IMR-90 (cell line): ENCODE measurements around the gene TELO2. TPM values are rescaled to one million over a fixed set of nuclear protein-coding genes. Genes with fewer than 3 reads are reported as not detected.

ENCODE experiments used
- ATAC-seq: fragments of 200-7000 bp; cut with Tn5 transposase; 2 replicates; pipeline ENCODE4 v1.9.1; 2020; ENCODE audit warnings: low read depth, mild to moderate bottlenecking, moderate library complexity
- BruUV-seq: library from RNA; stranded (reverse); fragments of 400-500 nt; replicated peaks from 2 replicates; lab custom pipeline; 2021; lab: Mats Ljungman, UMichigan
- CTCF ChIA-PET: fragments of 300-600 bp; formaldehyde crosslinking; extraction: SDS; loops from one replicate; lab custom pipeline; 2021; ENCODE audit warnings: antibody characterized with exemption; lab: Yijun Ruan, JAX
- POLR2A ChIA-PET: fragments of 300-600 bp; sonication (Branson Sonifier 250); formaldehyde crosslinking; loops from one replicate; lab custom pipeline; 2022; ENCODE audit warnings: antibody characterized with exemption; ENCODE audit not compliant: unreplicated experiment; lab: Charles Lee
- DNase-seq: peaks from one replicate; pipeline ENCODE4 v3.0.0; 2013
- H2AFZ ChIP-seq: replicated peaks from 2 replicates; pipeline ENCODE3; 2013; ENCODE audit warnings: low read length, mild to moderate bottlenecking; ENCODE audit not compliant: poor library complexity
- H2AK5ac ChIP-seq: 2 replicates; pipeline ENCODE4 v1.6.1; 2013; ENCODE audit warnings: low read depth, low read length, inconsistent platforms
- H2AK9ac ChIP-seq: replicated peaks from 2 replicates; pipeline ENCODE3; 2013; ENCODE audit warnings: mild to moderate bottlenecking, low read depth, low read length, moderate library complexity; ENCODE audit not compliant: poor library complexity
- H2BK120ac ChIP-seq: 2 replicates; pipeline ENCODE4 v1.6.1; 2013; ENCODE audit warnings: low read depth, low read length, inconsistent platforms
- H2BK15ac ChIP-seq: 3 replicates; pipeline ENCODE4 v1.6.1; 2013; ENCODE audit warnings: low read depth, low read length, inconsistent platforms
- H2BK20ac ChIP-seq: 2 replicates; pipeline ENCODE4 v1.6.1; 2013; ENCODE audit warnings: low read depth, mild to moderate bottlenecking, inconsistent platforms, low read length, moderate library complexity
- H2BK5ac ChIP-seq: 2 replicates; pipeline ENCODE4 v1.6.1; 2013; ENCODE audit warnings: mild to moderate bottlenecking, low read depth, low read length, inconsistent platforms; ENCODE audit not compliant: poor library complexity, severe bottlenecking
- H3K14ac ChIP-seq: replicated peaks from 2 replicates; pipeline ENCODE4 v1.6.1; 2013; ENCODE audit warnings: low read depth, low read length, inconsistent platforms
- H3K18ac ChIP-seq: 2 replicates; pipeline ENCODE4 v1.6.1; 2013; ENCODE audit warnings: low read depth, low read length, control low read depth
- H3K23ac ChIP-seq: 2 replicates; pipeline ENCODE4 v1.6.1; 2013; ENCODE audit warnings: low read depth, low read length, inconsistent platforms
- H3K27ac ChIP-seq: 2 replicates; pipeline ENCODE4 v1.5.1; 2013; ENCODE audit warnings: mild to moderate bottlenecking, control low read depth, low read length; ENCODE audit not compliant: insufficient read depth
- H3K27me3 ChIP-seq: 2 replicates; pipeline ENCODE4 v1.6.1; 2013; ENCODE audit warnings: low read length; ENCODE audit not compliant: control insufficient read depth, insufficient read depth
- H3K36me3 ChIP-seq: 2 replicates; pipeline ENCODE4 v1.6.1; 2013; ENCODE audit warnings: low read length, mixed read lengths; ENCODE audit not compliant: control insufficient read depth, insufficient read depth
- H3K4ac ChIP-seq: 2 replicates; pipeline ENCODE4 v1.6.1; 2013; ENCODE audit warnings: low read depth, low read length, inconsistent platforms
- H3K4me1 ChIP-seq: 2 replicates; pipeline ENCODE4 v1.6.1; 2013; ENCODE audit warnings: low read length, mixed read lengths; ENCODE audit not compliant: control insufficient read depth, insufficient read depth
- H3K4me2 ChIP-seq: 2 replicates; pipeline ENCODE4 v1.6.1; 2013; ENCODE audit warnings: low read depth, mild to moderate bottlenecking, control low read depth, low read length, moderate library complexity
- H3K4me3 ChIP-seq: 2 replicates; pipeline ENCODE4 v1.5.1; 2013; ENCODE audit warnings: low read depth, mild to moderate bottlenecking, control low read depth, low read length, moderate library complexity; ENCODE audit not compliant: insufficient read depth
- H3K56ac ChIP-seq: 2 replicates; pipeline ENCODE4 v1.6.1; 2013; ENCODE audit warnings: low read length, inconsistent platforms; ENCODE audit not compliant: insufficient read depth; ENCODE audit errors: extremely low read depth
- H3K79me1 ChIP-seq, 2 experiments: 2 replicates each; pipeline ENCODE4 v1.6.1; 2013; ENCODE audit warnings: low read length in 2 of 2, inconsistent platforms in 1 of 2, low read depth in 1 of 2
- H3K9ac ChIP-seq: 2 replicates; pipeline ENCODE4 v1.6.1; 2013; ENCODE audit warnings: low read depth, low read length, control low read depth
- H3K9me1 ChIP-seq: 2 replicates; pipeline ENCODE4 v1.6.1; 2013; ENCODE audit warnings: low read length, inconsistent platforms; ENCODE audit not compliant: insufficient read depth
- H3K9me3 ChIP-seq: 2 replicates; pipeline ENCODE4 v1.6.1; 2013; ENCODE audit warnings: low read length; ENCODE audit not compliant: control insufficient read depth, insufficient read depth
- H4K20me1 ChIP-seq: 2 replicates; pipeline ENCODE4 v1.6.1; 2013; ENCODE audit warnings: low read length, inconsistent platforms; ENCODE audit not compliant: insufficient read depth
- H4K5ac ChIP-seq: 2 replicates; pipeline ENCODE4 v1.6.1; 2013; ENCODE audit warnings: mild to moderate bottlenecking, low read depth, low read length, control low read depth
- H4K8ac ChIP-seq, 2 experiments: 2 replicates each; pipeline ENCODE4 v1.6.1; 2013; ENCODE audit warnings: low read depth in 2 of 2, low read length in 2 of 2, control low read depth in 1 of 2, inconsistent platforms in 1 of 2
- H4K91ac ChIP-seq: 2 replicates; pipeline ENCODE4 v1.6.1; 2013; ENCODE audit warnings: low read depth, low read length, inconsistent platforms; ENCODE audit not compliant: insufficient read depth
- CHD1 ChIP-seq: IDR thresholded peaks from 2 replicates; pipeline ENCODE4 v1.6.1; 2012; ENCODE audit warnings: low read depth, low read length, improper control_type of control experiment
- MXI1 ChIP-seq: IDR thresholded peaks from 2 replicates; pipeline ENCODE4 v1.6.1; 2012; ENCODE audit warnings: low read depth, mild to moderate bottlenecking, low read length, moderate library complexity, borderline replicate concordance
- POLR2A ChIP-seq: IDR thresholded peaks from 2 replicates; pipeline ENCODE4 v1.6.1; 2012; ENCODE audit warnings: mild to moderate bottlenecking, low read depth, low read length
- WGBS, 2 experiments: methylation state at CpG; one replicate each; pipeline versions ENCODE4 v1.1.5 to v1.1.7; 2013; ENCODE audit warnings: missing lambda C conversion rate in 2 of 2; ENCODE audit not compliant: insufficient read length in 1 of 2; ENCODE audit errors: extremely low coverage in 2 of 2; 5-methylcytosine and 5-hydroxymethylcytosine counted together
- dilution Hi-C: fragments of 300-500 bp; cut with HindIII; formaldehyde crosslinking; loops from one replicate; pipeline ENCODE4 v1.14.3; 2018; ENCODE audit warnings: low sequenced_read_pairs; ENCODE audit not compliant: unreplicated experiment
- in situ Hi-C: fragments of 300-500 bp; cut with MboI; formaldehyde crosslinking; loops from 3 replicates; pipeline ENCODE4 v1.14.3; 2019; ENCODE audit warnings: low sequenced_read_pairs, inconsistent platforms, mixed read lengths
- intact Hi-C: fragments of 100-400 bp; cut with micrococcal nuclease; formaldehyde crosslinking; loops from 2 replicates; pipeline ENCODE4 v1.10.0; 2022
- polyA plus RNA-seq, 3 experiments: library from polyadenylated mRNA; depleted of rRNA; stranded (reverse); fragments of >200 nt; gene quantifications; 2 replicates each; pipeline ENCODE4 v1.2.3, GENCODE V29; 2012; ENCODE audit warnings: low replicate concordance in 1 of 3
- total RNA-seq: library from RNA; depleted of rRNA; stranded (reverse); fragments of >200 nt; gene quantifications from 2 replicates; pipeline ENCODE4 v1.2.3, GENCODE V29; 2012
- TF ChIP-seq, protein P1 (sequence below): fragments of 150-350 bp; IDR thresholded peaks from 2 replicates; pipeline ENCODE4 v1.6.1; 2017; ENCODE audit warnings: mild to moderate bottlenecking, antibody characterized with exemption, low read length, low read depth

Gene TELO2
- total and polyA plus RNA-seq, 2 of the 4 experiments (the other 2 are of a cell fraction), result 6.6 to 26.6 TPM

DNA sequence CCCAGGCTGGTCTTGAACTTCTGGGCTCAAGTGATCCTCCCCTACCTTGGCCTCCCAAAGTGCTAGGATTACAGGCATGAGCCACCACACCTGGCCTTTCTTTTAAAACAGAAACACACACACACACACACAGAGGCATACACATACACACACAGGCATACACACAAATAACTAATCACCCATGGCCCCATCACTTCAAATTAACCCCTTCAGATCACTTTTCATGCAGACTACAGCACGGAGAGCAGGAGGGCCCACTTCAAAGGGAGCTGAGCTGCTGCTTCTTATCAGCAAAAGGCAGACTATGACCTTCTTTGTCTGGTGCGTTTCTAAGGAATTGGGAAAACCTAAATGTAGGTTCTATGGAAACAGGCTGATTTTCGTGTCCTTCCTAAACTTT is 20.2 kb upstream of the TELO2 start:
- Histone ChIP-seq H4K20me1 (peaks cover 24% of the 10 kb centered on the region; the same call in 1 of the 2 replicates), H2AK5ac (0 out of 2 replicates have a peak overlapping the region, but pooled peaks have one; percentile 14), H3K9me3 (peaks cover 3% of the 10 kb centered on the region; the same call in 1 of the 2 replicates), H2BK15ac (no peak overlapping the region), H3K4me2 (no peak overlapping the region), H3K9ac (no peak overlapping the region), H3K14ac (no peak overlapping the region), H2BK120ac (no peak overlapping the region), H4K91ac (no peak overlapping the region), H2AFZ (no peak overlapping the region), H3K23ac (no peak overlapping the region), H2BK20ac (no peak overlapping the region), H4K8ac (no peak overlapping the region), H3K27me3 (no peaks in the 10 kb centered on the region), H3K18ac (no peak overlapping the region), H3K9me1 (peaks cover 8% of the 10 kb centered on the region; the same call in 1 of the 2 replicates), H4K5ac (no peak overlapping the region), H3K56ac (no peak overlapping the region), H3K4ac (no peak overlapping the region), H3K4me3 (no peak overlapping the region), H3K79me1 (peaks cover 29 to 60% of the 10 kb centered on the region in 2 experiments), H3K36me3 (peaks cover 3% of the 10 kb centered on the region; the same call in 1 of the 2 replicates), H3K4me1 (0 out of 2 replicates have a peak, but pooled peaks cover 7% of the 10 kb centered on the region), H2BK5ac (no peak overlapping the region), H3K27ac (no peak overlapping the region), H2AK9ac (no peak overlapping the region)
- intact Hi-C loops, result loop anchor here (10.0 kb wide), 1 partner anchor 48 kb away; the partner anchor contains the start of gene UQCC4
- BruUV-seq, result no TSS peak
- WGBS, 2 experiments, result no CpG with 5 or more reads among the region's 3 CpGs
- DNase-seq, result no peak
- in situ Hi-C loops, result no loop called here
- no peak for ATAC-seq
- no peak for TF ChIP-seq CHD1
- TF ChIP-seq POLR2A, result no peak
- TF ChIP-seq, protein P1, sequence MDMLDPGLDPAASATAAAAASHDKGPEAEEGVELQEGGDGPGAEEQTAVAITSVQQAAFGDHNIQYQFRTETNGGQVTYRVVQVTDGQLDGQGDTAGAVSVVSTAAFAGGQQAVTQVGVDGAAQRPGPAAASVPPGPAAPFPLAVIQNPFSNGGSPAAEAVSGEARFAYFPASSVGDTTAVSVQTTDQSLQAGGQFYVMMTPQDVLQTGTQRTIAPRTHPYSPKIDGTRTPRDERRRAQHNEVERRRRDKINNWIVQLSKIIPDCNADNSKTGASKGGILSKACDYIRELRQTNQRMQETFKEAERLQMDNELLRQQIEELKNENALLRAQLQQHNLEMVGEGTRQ, result no peak
- no peak for TF ChIP-seq MXI1
- CTCF ChIA-PET, result interaction anchor here (0.9 kb wide), 1 partner anchor 9 kb away, joined by 5 read pairs; no protein-coding TSS in a partner anchor
- POLR2A ChIA-PET, result no interaction called here
- dilution Hi-C loops, result no loop called here
